ENCODE data around the gene PCDH9.

DNA sequence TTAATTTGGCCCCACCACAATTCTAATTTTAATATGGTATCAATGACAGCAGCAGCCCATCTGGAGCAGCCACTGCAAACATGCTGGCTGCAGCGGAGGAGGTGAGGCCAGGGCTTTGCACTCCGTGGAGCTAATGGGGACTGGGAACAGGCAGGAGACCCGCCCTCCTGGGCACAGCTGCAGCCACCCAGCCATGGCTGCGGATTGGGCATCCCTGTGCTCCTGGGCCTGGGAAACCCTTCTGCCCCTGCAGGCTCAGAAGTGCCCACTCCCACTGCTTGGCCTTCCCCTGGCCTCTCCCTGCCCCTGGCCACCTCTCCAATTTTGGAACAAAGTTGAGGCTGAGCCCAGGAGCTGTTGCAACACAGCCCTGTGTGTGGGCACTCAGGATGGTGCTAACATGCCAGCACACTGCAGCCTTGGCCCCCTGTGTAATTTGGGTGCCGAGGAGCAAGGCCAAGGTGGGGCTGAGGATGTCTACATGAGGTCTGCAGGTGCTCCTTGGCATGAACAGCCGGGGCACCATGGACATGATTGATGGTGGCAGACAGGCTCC is 123.6 kb downstream of the PCDH9 start:
- TF ChIP-seq POLR2A (IDR thresholded peaks at IDR 0.05; ENCODE audit: low read depth, low read length) (no peak), POLR2AphosphoS5 (IDR thresholded peaks at IDR 0.05; ENCODE audit: low read depth, low read length) (no peak), TAF1 (IDR thresholded peaks at IDR 0.05; ENCODE audit: borderline replicate concordance, low read depth, low read length) (no peak)
